Trophoblast cell (in vitro differentiated cells and primary cell): ENCODE results near the gene ARX.
A peak's percentile ranks its signal among the peaks of the same experiment; 100 is the strongest.

Experiments
- DNase-seq, 2 donors: peaks; one replicate each; pipeline ENCODE4 v3.0.0-alpha.2; 2016
- H2AFZ ChIP-seq: 2 replicates; pipeline ENCODE4 v1.6.1; 2013; ENCODE audit warnings: low read length, moderate library complexity, mild to moderate bottlenecking; ENCODE audit not compliant: insufficient read depth, poor library complexity
- H2AK5ac ChIP-seq: 2 replicates; pipeline ENCODE4 v1.6.1; 2013; ENCODE audit warnings: mild to moderate bottlenecking, low read length
- H2BK120ac ChIP-seq: 2 replicates; pipeline ENCODE4 v1.6.1; 2013; ENCODE audit warnings: low read length, mild to moderate bottlenecking, moderate library complexity; ENCODE audit not compliant: insufficient read depth, poor library complexity
- H2BK12ac ChIP-seq: 2 replicates; pipeline ENCODE4 v1.6.1; 2013; ENCODE audit warnings: mild to moderate bottlenecking, low read length, moderate library complexity
- H2BK5ac ChIP-seq: 2 replicates; pipeline ENCODE4 v1.6.1; 2013; ENCODE audit warnings: low read length, low read depth, moderate library complexity, mild to moderate bottlenecking; ENCODE audit not compliant: poor library complexity
- H3K14ac ChIP-seq: 2 replicates; pipeline ENCODE4 v1.6.1; 2013; ENCODE audit warnings: mild to moderate bottlenecking, low read length
- H3K18ac ChIP-seq: 2 replicates; pipeline ENCODE4 v1.6.1; 2013; ENCODE audit warnings: mild to moderate bottlenecking, low read length
- H3K23ac ChIP-seq: 2 replicates; pipeline ENCODE4 v1.6.1; 2013; ENCODE audit warnings: low read length
- H3K27ac ChIP-seq: 2 replicates; pipeline ENCODE4 v1.5.1; 2013; ENCODE audit warnings: low read depth, mild to moderate bottlenecking, inconsistent platforms, low read length, moderate library complexity
- H3K27me3 ChIP-seq: 2 replicates; pipeline ENCODE4 v1.6.1; 2013; ENCODE audit warnings: inconsistent platforms, mild to moderate bottlenecking, low read length, moderate library complexity; ENCODE audit not compliant: insufficient read depth
- H3K36me3 ChIP-seq, 2 experiments: 1 replicate in 1 of 2; 2 replicates in 1 of 2; pipeline ENCODE4 v1.6.1; 2013; ENCODE audit warnings: low read length in 2 of 2, mild to moderate bottlenecking in 2 of 2, moderate library complexity in 1 of 2; ENCODE audit not compliant: insufficient read depth in 2 of 2, control insufficient read depth in 1 of 2
- H3K4ac ChIP-seq: 2 replicates; pipeline ENCODE4 v1.6.1; 2013; ENCODE audit warnings: low read depth, mild to moderate bottlenecking, low read length, moderate library complexity
- H3K4me1 ChIP-seq, 2 experiments: 1 replicate in 1 of 2; 2 replicates in 1 of 2; pipeline ENCODE4 v1.6.1; 2013; ENCODE audit warnings: low read length in 2 of 2, mild to moderate bottlenecking in 2 of 2, moderate library complexity in 1 of 2; ENCODE audit not compliant: insufficient read depth in 2 of 2, control insufficient read depth in 1 of 2
- H3K4me2 ChIP-seq: 2 replicates; pipeline ENCODE4 v1.6.1; 2013; ENCODE audit warnings: inconsistent platforms, mild to moderate bottlenecking, low read length, moderate library complexity
- H3K4me3 ChIP-seq: 2 replicates; pipeline ENCODE4 v1.5.1; 2013; ENCODE audit warnings: mild to moderate bottlenecking, low read depth, low read length, inconsistent platforms
- H3K79me1 ChIP-seq: one replicate; pipeline ENCODE4 v1.6.1; 2013; ENCODE audit warnings: low read length
- H3K79me2 ChIP-seq: 2 replicates; pipeline ENCODE4 v1.6.1; 2013; ENCODE audit warnings: low read length, mild to moderate bottlenecking; ENCODE audit not compliant: control insufficient read depth, insufficient read depth, poor library complexity
- H3K9ac ChIP-seq: 2 replicates; pipeline ENCODE4 v1.6.1; 2013; ENCODE audit warnings: mild to moderate bottlenecking, low read length
- H3K9me3 ChIP-seq: 2 replicates; pipeline ENCODE4 v1.6.1; 2013; ENCODE audit warnings: low read depth, mild to moderate bottlenecking, control low read depth, inconsistent platforms, low read length; ENCODE audit not compliant: insufficient read depth
- H4K12ac ChIP-seq: 2 replicates; pipeline ENCODE4 v1.6.1; 2013; ENCODE audit warnings: low read depth, mild to moderate bottlenecking, low read length, moderate library complexity
- H4K8ac ChIP-seq: 2 replicates; pipeline ENCODE4 v1.6.1; 2013; ENCODE audit warnings: low read depth, mild to moderate bottlenecking, low read length, moderate library complexity
- H4K91ac ChIP-seq: one replicate; pipeline ENCODE4 v1.6.1; 2013; ENCODE audit warnings: low read depth, mild to moderate bottlenecking, low read length, moderate library complexity
- WGBS: extraction: QIAGEN DNeasy Blood & Tissue Kit; methylation state at CpG from one replicate; pipeline ENCODE4 v1.1.7; 2013; ENCODE audit warnings: missing lambda C conversion rate; ENCODE audit not compliant: insufficient read length, insufficient coverage; ENCODE audit errors: extremely low coverage; 5-methylcytosine and 5-hydroxymethylcytosine counted together

The ARX gene

DNA sequence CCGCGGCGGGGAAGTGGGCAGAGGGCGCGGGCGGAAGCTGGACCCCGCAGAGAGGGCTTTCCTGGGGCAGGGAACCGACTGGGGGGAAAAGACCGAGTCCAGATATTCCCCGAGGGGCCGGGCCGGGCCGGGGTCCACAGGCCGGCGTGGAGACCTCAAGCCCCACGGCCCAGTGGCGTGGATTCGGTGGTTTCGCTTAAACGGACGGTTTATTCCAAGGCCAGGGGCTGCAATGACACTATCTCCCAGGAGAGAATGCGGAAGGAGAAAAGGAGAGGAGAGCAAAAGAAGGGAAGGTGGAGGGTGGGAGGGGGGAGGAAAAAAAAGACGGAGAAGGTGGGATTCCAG lies 10.8 kb downstream of the ARX start:
- Histone ChIP-seq H2AFZ (no peak overlapping the region), H3K4me1 (peaks cover 6 to 11% of the 10 kb centered on the region in 2 experiments), H2AK5ac (no peak overlapping the region), H3K4me2 (peak overlapping the region; percentile 59), H3K9ac (no peak overlapping the region), H4K8ac (no peak overlapping the region), H3K4me3 (no peak overlapping the region), H3K14ac (no peak overlapping the region), H3K36me3 (no peaks in the 10 kb centered on the region), H2BK5ac (no peak overlapping the region), H2BK12ac (no peak overlapping the region), H4K12ac (no peak overlapping the region), H3K79me1 (peaks cover 2% of the 10 kb centered on the region), H3K27ac (no peak overlapping the region), H3K23ac (no peak overlapping the region), H3K79me2 (no peaks in the 10 kb centered on the region), H3K4ac (no peak overlapping the region), H3K18ac (no peak overlapping the region), H3K9me3 (no peaks in the 10 kb centered on the region), H2BK120ac (no peak overlapping the region), H3K27me3 (peaks cover 66% of the 10 kb centered on the region), H4K91ac (no peak overlapping the region)
- DNase-seq, result no peak
- no CpG with 5 or more reads among the region's 23 CpGs for WGBS

- Histone ChIP-seq H3K9me3 (no peaks in the 10 kb centered on the region), H4K12ac (no peak overlapping the region), H3K4ac (no peak overlapping the region), H3K18ac (no peak overlapping the region), H3K23ac (no peak overlapping the region), H2BK12ac (no peak overlapping the region), H3K27me3 (peaks cover 62% of the 10 kb centered on the region), H3K79me1 (peaks cover 2% of the 10 kb centered on the region), H3K14ac (no peak overlapping the region), H2BK5ac (no peak overlapping the region), H3K36me3 (no peaks in the 10 kb centered on the region), H4K91ac (no peak overlapping the region), H3K27ac (no peak overlapping the region), H2AFZ (no peak overlapping the region), H3K4me1 (peaks cover 6 to 11% of the 10 kb centered on the region in 2 experiments), H3K4me3 (no peak overlapping the region), H4K8ac (no peak overlapping the region), H3K4me2 (peak overlapping the region; percentile 59), H2BK120ac (no peak overlapping the region), H2AK5ac (no peak overlapping the region), H3K79me2 (no peaks in the 10 kb centered on the region), H3K9ac (no peak overlapping the region)
- no CpG with 5 or more reads among the region's 59 CpGs for WGBS
- peak in 1 of 2 donors; percentile 36 for DNase-seq
Observed at GRCh38 chrX:25004485-25005032, 11.2 kb downstream of the ARX start.

- H2BK12ac ChIP-seq, result no peak overlapping the region
- H3K27ac ChIP-seq, result no peak overlapping the region
- no CpG with 5 or more reads among the region's 10 CpGs for WGBS
Observed at GRCh38 chrX:25004040-25004439, 11.7 kb downstream of the ARX start.

GRCh38 chrX:25003066-25003849 lies 12.5 kb downstream of the ARX start:
- Histone ChIP-seq H2AFZ (no peak overlapping the region), H4K12ac (peak overlapping the region; percentile 7), H3K9me3 (no peaks in the 10 kb centered on the region), H3K79me1 (peaks cover 2% of the 10 kb centered on the region), H3K27ac (no peak overlapping the region), H3K23ac (no peak overlapping the region), H3K18ac (no peak overlapping the region), H2BK12ac (no peak overlapping the region), H3K4me3 (no peak overlapping the region), H3K36me3 (no peaks in the 10 kb centered on the region), H3K27me3 (peaks cover 54% of the 10 kb centered on the region), H3K79me2 (no peaks in the 10 kb centered on the region), H2BK120ac (no peak overlapping the region), H3K9ac (no peak overlapping the region), H3K4me1 (peaks cover 6 to 11% of the 10 kb centered on the region in 2 experiments), H2AK5ac (no peak overlapping the region), H4K8ac (no peak overlapping the region), H3K4ac (no peak overlapping the region), H2BK5ac (no peak overlapping the region), H4K91ac (no peak overlapping the region), H3K14ac (no peak overlapping the region), H3K4me2 (peak overlapping the region; percentile 76)
- no CpG with 5 or more reads among the region's 40 CpGs for WGBS
- DNase-seq, result peak; percentile 56 to 61

More at GRCh38 chrX:25004040-25004439, 11.7 kb downstream of the ARX start:
- H2AFZ ChIP-seq, result no peak overlapping the region
- no peak overlapping the region for H3K23ac ChIP-seq
- no peak overlapping the region for H3K14ac ChIP-seq
- no peak overlapping the region for H4K8ac ChIP-seq
- H4K12ac ChIP-seq, result no peak overlapping the region
- H2BK120ac ChIP-seq, result no peak overlapping the region
- no peak overlapping the region for H3K4me2 ChIP-seq
- no peak overlapping the region for H2AK5ac ChIP-seq
- no peak overlapping the region for H3K4ac ChIP-seq
- peaks cover 58% of the 10 kb centered on the region for H3K27me3 ChIP-seq
- no peak overlapping the region for H3K4me3 ChIP-seq
- peak in 1 of 2 donors; percentile 18 for DNase-seq
- H3K79me2 ChIP-seq, result no peaks in the 10 kb centered on the region
- H3K9ac ChIP-seq, result no peak overlapping the region
- peaks cover 2% of the 10 kb centered on the region for H3K79me1 ChIP-seq
- peaks cover 6 to 11% of the 10 kb centered on the region in 2 experiments for H3K4me1 ChIP-seq
- H3K9me3 ChIP-seq, result no peaks in the 10 kb centered on the region
- H3K36me3 ChIP-seq, result no peaks in the 10 kb centered on the region
- no peak overlapping the region for H2BK5ac ChIP-seq
- no peak overlapping the region for H4K91ac ChIP-seq
- H3K18ac ChIP-seq, result no peak overlapping the region
